HG03095 (cell line): Measurements from ENCODE around the gene TEAD4.

Source experiments
- ATAC-seq: cut with Tn5 transposase; IDR thresholded peaks from one replicate; pipeline ENCODE4 v1.9.1; 2021; ENCODE audit warnings: moderate library complexity; ENCODE audit not compliant: unreplicated experiment

TEAD4 gene

DNA sequence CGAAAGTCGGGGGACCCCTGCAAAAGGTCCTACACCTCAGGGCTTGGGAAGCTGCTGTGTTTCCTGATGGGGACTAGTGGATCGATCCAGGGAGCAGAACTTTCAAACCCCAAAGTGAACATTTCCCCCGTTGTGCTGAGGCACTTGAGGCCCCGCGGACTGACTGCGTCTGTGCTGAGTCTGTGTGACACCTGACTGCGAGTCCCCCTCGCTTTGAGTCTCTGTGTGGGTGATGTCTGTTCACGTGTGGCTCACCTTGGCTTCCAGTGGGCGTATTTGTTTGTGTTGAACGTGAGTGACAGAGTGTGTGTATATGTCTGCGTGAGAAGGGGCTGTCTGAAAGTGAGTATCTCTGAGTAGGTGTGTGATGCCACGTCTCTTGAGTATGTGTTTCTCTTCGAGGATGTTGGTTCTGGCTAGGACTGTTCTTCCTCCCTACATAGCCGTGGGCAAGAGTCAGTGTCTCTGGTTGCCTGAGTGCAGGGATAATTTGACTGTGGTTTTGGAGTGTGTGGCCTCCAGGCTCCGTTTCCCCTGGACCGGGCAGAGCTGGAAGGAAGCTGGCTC is 1.3 kb downstream of the TEAD4 start:
- no peak for ATAC-seq

DNA sequence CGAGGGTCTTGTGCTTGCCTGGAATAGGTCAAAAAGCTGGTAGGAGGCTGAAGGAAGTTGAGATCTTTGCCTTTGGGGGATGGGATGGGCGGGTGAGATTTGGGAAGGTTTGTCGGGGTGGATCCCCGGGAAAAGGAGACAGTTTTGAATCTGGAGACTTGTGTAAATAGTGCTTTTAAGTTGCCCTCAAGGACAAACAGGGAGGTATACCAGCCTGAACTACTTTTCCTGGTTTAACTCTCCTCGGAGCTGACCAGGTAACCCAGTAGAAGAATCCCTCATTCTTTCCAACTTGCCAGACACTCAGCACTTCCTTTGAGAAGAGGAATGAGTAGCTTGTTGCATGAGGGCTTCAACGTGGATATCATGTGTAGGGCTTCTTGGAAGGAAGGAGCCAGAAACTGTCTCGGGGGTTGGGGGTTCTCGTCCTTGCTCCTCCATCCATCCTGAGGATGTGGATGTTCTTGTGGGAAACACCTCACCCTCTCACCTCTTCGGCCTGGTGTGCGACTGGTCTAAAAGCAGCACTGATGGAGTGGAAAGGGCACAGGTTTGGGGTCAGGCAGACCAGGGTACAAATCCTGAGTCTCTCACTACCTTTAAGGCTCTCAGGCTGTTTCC is 1.9 kb downstream of the TEAD4 start:
- ATAC-seq: no peak

GRCh38 chr12:2961705-2962104 is 2.5 kb downstream of the TEAD4 start:
- ATAC-seq: no peak

DNA sequence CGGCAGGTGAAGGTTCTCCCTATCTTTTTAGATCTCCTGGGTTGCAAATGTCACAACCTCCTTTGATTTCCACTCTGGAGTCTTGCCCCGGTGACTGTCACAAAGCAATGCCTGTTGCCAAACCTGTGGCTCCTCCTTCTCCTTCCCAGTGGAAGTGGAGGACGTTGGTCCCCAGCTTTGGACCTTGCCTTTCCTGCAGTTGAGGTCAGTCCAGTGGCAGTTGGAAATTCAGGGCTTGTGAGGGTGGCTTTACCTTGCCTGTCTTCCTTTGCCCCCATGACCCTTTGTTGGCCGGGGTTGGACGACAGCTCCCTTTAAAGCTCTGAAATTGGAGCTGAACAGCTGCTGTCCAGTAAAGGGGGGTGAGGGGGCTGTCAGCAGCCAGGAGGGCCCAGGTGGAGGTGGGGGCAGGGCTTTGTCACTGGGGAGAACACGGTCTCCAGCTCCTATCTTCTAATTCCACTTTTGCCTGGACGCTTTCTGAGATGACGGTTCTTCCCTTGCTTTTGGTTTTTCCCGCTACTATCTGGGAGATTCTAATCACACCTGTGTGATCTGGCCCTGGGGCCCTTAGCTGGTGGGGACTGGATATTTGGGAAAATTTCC is 4.1 kb downstream of the TEAD4 start:
- ATAC-seq: no peak

DNA sequence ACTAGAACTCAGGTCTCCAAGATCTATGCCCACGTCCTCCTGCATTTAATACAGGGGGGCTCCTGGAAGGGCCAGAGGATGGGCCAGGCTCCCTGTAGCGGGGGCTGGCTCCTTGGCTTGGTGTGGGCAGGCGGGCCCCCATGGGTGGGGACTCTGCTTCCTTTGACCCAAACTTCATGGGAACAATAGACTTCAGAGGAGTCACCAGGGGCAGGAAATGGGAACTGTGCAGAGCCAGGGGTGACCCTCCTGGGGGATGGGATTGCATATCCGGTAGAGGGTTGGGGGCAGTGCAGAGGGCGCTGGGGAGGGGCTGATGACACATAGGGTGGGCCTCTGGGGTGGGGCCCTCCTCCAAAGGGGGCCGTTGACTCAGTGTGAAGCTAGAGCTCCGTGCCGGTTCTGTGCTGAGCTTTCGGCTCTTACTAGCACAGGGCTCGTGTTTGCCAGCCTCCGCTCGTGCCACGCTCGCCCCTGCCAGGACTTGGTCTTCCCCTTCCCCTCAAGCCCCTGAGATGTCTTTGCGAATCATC is 4.6 kb downstream of the TEAD4 start:
- no peak for ATAC-seq

DNA sequence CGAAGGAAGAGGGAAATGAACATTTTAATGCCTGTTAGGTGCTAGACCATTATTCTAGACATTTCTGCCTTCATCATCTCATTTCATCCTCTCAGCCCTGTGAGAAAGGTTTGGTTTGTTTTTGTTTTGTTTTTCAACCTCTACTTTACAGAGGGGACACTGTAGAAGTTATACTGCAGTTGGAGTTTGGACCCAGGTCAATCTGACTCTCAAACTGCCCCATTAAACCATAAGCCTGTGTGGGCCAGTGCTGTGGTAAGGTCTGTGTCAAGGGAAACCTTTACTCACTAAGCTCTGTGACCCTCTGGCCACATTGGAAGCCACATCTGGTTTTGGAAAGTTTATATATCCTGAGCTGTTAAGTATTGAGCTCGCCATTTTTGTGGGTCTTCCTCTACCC is 8.5 kb downstream of the TEAD4 start:
- no peak for ATAC-seq

DNA sequence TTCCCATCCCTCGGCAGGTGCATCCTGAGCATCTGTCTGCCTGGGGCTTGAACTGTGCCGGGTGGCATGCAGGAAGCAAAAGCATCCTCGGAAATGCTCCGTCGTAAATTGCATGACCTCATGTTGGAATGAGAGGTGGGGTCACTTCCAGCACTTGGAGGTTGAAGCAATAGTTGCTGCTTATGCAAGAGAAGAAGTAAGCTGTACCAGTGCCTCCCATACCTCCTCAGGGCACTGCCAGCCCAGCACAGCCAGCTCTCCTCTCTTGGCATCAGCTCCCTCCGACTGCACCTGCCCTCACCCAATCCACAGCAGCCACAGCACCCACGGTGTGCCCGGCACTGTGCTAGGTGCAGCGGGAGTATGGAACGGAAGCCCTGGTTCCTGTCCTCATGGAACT is 11.5 kb downstream of the TEAD4 start:
- no peak for ATAC-seq

- ATAC-seq: no peak
Observed at GRCh38 chr12:2973566-2973965, 14.4 kb downstream of the TEAD4 start.

DNA sequence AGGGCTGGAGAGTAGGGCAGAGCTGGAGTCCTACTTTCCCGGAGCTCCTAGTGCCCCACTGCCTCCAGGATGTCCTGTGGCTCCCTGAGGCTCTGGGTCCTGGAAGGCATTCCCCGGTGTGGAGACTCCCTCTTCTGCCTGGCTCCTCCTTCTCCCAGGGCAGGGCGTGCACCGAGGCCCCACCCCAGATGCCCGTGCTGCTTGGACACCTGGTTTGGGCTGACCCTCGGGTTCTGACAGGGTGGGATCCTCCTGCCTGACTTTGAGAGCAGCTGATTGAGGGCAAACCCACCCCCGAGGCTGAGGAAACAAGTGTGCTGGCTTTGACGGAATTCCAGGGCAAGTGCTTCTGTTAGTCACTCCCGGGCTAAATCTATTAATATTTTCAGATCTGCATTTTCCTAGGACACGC is 15.4 kb downstream of the TEAD4 start:
- no peak for ATAC-seq

DNA sequence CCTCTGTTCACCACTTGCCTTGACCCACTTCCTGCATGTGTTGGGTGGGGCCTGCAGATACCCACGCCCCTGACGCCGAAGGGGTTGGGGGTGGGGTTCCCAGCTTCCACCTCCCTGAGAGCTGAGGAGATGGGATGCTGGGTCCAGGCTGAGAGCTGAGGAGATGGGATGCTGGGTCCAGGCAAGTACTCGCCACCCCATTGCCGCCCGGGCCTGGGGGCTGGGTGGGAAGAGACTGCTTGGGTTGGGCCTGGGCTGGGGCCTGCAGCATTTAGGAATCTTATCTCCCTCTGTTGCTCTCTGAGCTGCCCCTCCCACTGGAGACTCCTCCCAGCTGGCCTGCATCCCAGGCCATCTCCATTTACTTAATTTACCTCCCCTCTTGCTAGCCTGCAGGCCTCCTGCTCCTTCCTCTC is 17.4 kb downstream of the TEAD4 start:
- no peak for ATAC-seq

DNA sequence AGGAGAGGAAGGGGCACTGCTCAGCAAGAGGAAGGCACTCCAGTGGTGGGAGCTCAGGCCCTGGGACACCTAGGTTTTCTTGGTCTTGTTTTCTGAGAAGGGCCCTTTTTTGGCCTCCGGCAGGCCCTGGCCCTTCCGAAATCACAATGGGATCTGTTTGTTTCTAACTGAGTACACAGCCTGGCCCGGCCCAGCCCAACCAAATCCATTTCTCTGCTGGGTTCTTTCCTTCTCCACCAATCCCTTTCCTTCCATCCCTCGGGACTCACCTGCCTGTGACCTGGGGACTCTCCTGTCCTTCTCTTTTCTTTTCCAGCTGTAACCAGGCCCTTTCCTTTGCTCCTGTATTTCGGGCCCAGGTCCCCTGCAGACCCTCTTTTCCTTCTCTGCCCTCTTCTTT is 18.6 kb downstream of the TEAD4 start:
- ATAC-seq: no peak

DNA sequence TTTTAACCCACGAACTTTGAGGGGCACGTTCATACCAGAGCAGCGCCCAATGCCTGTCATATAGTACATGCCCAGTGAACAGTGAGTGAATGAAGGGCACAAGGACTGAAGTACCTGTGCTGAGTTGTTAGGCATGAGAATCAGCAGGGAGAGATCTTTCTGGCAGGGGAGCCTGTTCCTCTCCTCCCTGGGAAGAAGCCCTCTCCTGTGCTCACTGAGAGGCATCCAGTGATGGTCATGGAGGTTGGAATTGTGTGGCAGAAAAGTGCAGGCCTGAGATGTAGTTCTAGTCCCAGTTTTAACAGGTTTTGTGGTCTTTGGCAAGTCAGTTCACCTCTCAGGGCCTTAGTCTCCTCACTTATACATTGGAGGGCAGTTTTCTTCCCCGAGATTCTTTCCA is 20.6 kb downstream of the TEAD4 start:
- no peak for ATAC-seq

DNA sequence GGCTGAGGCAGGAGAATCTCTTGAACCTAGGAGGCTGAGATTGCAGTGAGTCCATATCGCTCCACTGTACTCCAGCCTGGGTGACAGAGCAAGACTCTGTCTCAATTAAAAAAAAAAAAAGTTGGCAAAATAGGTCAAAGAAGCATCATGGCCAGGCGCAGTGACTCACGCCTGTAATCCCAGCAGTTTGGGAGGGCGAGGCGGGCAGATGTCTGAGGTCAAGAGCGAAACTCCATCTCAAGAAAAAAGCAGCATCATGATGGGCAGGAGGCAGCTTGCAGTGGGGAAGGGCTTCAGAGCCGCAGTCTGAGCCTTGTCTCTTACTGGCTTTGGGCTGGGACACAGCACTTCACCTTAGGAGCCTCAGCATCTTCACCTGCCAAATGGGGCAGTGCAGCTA is 21.4 kb downstream of the TEAD4 start:
- no peak for ATAC-seq

DNA sequence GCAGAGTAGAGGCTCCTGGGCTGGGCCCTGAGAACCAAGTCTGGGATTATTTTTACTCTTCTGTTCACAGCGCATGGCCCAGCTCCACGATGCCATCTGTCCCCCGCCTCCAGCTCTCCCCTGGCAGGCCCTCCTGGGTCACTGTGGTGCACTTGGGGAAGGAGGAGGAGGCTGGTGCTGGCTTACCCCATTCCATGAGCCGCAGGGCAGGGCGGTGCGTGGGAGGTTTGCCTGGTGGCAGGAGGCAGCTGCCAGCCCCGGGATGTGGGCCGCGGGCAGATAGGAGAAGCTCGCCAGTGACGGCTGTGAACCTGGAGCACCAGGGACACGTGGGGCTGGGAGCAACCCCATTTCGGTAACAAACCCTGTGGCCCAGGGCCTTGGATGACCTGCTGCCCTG is 23.2 kb downstream of the TEAD4 start:
- ATAC-seq: no peak

GRCh38 chr12:2984249-2984648 is 25.1 kb downstream of the TEAD4 start:
- no peak for ATAC-seq

- ATAC-seq: no peak
Observed at GRCh38 chr12:2984698-2985097, 25.5 kb downstream of the TEAD4 start.

DNA sequence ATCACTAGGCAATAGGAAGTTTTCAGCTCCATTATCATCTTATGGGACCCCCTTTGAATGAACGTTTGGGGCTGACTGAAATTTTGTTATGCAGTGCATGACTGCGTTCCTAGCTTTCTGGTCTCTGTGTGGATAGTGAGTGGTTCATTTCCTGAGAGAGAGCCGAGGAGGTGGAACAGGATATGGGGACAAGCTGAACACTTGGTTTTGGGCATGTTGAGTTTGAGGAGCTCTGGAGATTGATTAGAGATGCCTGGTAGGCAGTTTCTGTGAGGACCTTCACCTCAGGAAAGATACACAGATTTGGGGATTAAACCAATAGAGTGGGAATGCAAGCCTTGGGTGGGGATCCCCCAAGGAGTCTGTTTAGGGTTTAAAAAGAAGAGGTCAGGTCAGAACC is 27.7 kb downstream of the TEAD4 start:
- no peak for ATAC-seq

GRCh38 chr12:2988494-2988893 is 29.3 kb downstream of the TEAD4 start:
- ATAC-seq: no peak

DNA sequence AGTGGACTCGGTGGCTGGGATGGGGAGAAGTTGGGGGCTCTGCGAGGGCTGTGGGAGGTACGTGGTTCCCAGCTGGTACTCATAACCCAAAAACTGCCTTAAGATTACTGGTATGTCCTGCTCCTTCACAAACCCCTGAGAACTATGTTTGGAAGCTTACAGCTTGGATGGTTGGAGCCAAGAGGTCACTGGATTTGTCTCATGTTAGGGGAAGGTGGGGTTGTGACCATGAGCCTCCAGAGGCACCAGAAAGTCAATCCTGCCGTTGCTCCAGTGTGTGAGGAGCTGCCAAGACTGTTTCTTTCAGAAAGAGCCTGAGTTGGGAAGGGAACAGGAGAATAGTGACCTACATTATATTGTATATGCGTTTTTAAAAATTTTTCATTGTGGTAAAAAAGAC is 33.5 kb downstream of the TEAD4 start:
- no peak for ATAC-seq

GRCh38 chr12:2997989-2998670 is 38.9 kb downstream of the TEAD4 start:
- no peak for ATAC-seq

- ATAC-seq: no peak
Observed at GRCh38 chr12:2998789-2999264, 39.6 kb downstream of the TEAD4 start.
